Epithelial cell of esophagus (primary cell): ENCODE results near the gene REEP6.
A peak's percentile ranks its signal among the peaks of the same experiment; 100 is the strongest.

ENCODE experiments used
- DNase-seq: peaks from one replicate; pipeline ENCODE4 v3.0.0; 2010; ENCODE audit warnings: low read depth
- H3K4me3 ChIP-seq: 2 replicates; pipeline ENCODE4 v1.5.1; 2011; ENCODE audit warnings: mild to moderate bottlenecking, low read length, control low read depth
- CTCF ChIP-seq: IDR thresholded peaks from 2 replicates; pipeline ENCODE4 v1.5.1; 2011; ENCODE audit warnings: low read depth, mild to moderate bottlenecking, low read length, control low read depth, inconsistent platforms; ENCODE audit not compliant: insufficient read depth; ENCODE audit errors: missing control alignments

Gene REEP6

GRCh38 chr19:1507763-1508506 lies 17.0 kb downstream of the REEP6 start:
- peak overlapping the region; percentile 50 for H3K4me3 ChIP-seq
- no peak for TF ChIP-seq CTCF
- peak; percentile 96 for DNase-seq

- no peak for DNase-seq
- H3K4me3 ChIP-seq = peak overlapping the region; percentile 29
- no peak for TF ChIP-seq CTCF
Measured at GRCh38 chr19:1508507-1508856, 17.5 kb downstream of the REEP6 start.

GRCh38 chr19:1509602-1510441 lies 18.8 kb downstream of the REEP6 start:
- no peak for DNase-seq
- TF ChIP-seq CTCF = no peak
- H3K4me3 ChIP-seq = no peak overlapping the region

- no peak overlapping the region for H3K4me3 ChIP-seq
- DNase-seq = no peak
- no peak for TF ChIP-seq CTCF
Measured at GRCh38 chr19:1510442-1510806, 19.4 kb downstream of the REEP6 start.

GRCh38 chr19:1510807-1511206 lies 19.8 kb downstream of the REEP6 start:
- no peak for TF ChIP-seq CTCF
- H3K4me3 ChIP-seq = no peak overlapping the region
- DNase-seq = no peak

GRCh38 chr19:1511318-1512317 lies 20.6 kb downstream of the REEP6 start:
- H3K4me3 ChIP-seq = peak overlapping the region; percentile 10
- no peak for DNase-seq
- TF ChIP-seq CTCF = no peak
